ENCODE data around the gene GAK. TPM values are rescaled to one million over a fixed set of nuclear protein-coding genes. Genes with fewer than 3 reads are reported as not detected.

Gene GAK
- polyA plus RNA-seq, 1 donor (not counting 4 experiments of a cell fraction or from before 2014, with no cell fraction given) = 18.4 TPM

DNA sequence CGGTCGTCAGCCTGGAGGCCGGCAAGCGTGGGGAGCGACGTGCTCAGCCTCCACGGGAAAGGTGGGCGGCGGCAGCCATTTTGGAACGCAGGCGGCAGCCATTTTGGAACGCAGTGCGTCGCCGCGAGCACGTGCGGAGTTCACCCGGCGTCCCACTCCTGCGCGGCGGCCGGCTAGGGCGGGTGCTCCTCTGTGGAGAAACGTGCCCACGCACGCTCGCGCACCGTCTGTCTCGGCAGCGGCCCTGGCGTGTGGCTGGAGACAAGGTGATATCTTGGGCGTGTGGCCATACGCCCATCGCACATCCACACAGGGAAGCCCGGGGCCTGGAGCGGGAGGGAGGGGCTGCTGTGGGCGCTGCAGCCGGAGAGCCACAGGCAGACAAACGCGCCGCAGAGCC is 127.3 kb downstream of the GAK start:
- no peaks in the 10 kb centered on the region for H3K4me1 ChIP-seq (ENCODE audit: control insufficient read depth, extremely low read depth, insufficient read depth, low read length)
- H3K27me3 ChIP-seq (ENCODE audit: control insufficient read depth, extremely low read depth, insufficient read depth, low read length) = peaks cover 8% of the 10 kb centered on the region
- no peak overlapping the region for H3K4me2 ChIP-seq (ENCODE audit: control insufficient read depth, extremely low read depth, insufficient read depth, low read depth, low read length)
- no peaks in the 10 kb centered on the region for H4K20me1 ChIP-seq (ENCODE audit: control insufficient read depth, extremely low read depth, insufficient read depth, low read length)
- H3K9ac ChIP-seq (ENCODE audit: control insufficient read depth, extremely low read depth, insufficient read depth, low read length) = no peak overlapping the region
- no peaks in the 10 kb centered on the region for H3K79me2 ChIP-seq (ENCODE audit: control insufficient read depth, insufficient read depth, low read length)
- no peaks in the 10 kb centered on the region for H3K9me3 ChIP-seq (ENCODE audit: control insufficient read depth, low read depth, low read length)
- DNase-seq (ENCODE audit: low read depth, low spot score) (no peak), FAIRE-seq (no peak)
- no peaks in the 10 kb centered on the region for H3K36me3 ChIP-seq (ENCODE audit: control insufficient read depth in 2 of 2, extremely low read depth in 1 of 2, insufficient read depth in 2 of 2, low read length in 2 of 2)
- dilution Hi-C loops (cut with MboI; ENCODE audit: extremely low pct_ligation_motif_present, low sequenced_read_pairs) = no loop called here
- no peak overlapping the region for H3K4me3 ChIP-seq (ENCODE audit: control insufficient read depth in 2 of 3, extremely low read depth in 1 of 3, insufficient read depth in 2 of 3, low read depth in 1 of 3, low read length in 3 of 3)
- H2AFZ ChIP-seq (ENCODE audit: control insufficient read depth, low read length) = no peak overlapping the region
- H3K27ac ChIP-seq (ENCODE audit: control insufficient read depth, insufficient read depth, low read length) = no peak overlapping the region
- TF ChIP-seq CTCF (optimal IDR thresholded peaks at IDR 0.05 in 1 of 3, IDR thresholded peaks at IDR 0.05 in 1 of 3, conservative IDR thresholded peaks at IDR 0.05 in 1 of 3; ENCODE audit: extremely low read depth in 1 of 3, insufficient read depth in 2 of 3, low read length in 3 of 3) = no peak
- TF ChIP-seq EZH2 (IDR thresholded peaks at IDR 0.05; ENCODE audit: low read length) = no peak
- no peaks in the 10 kb centered on the region for H3K9me1 ChIP-seq (ENCODE audit: control insufficient read depth, extremely low read depth, insufficient read depth, low read length)

GRCh38 chr4:803884-804283 is 128.2 kb downstream of the GAK start:
- H3K36me3 ChIP-seq (ENCODE audit: control insufficient read depth in 2 of 2, extremely low read depth in 1 of 2, insufficient read depth in 2 of 2, low read length in 2 of 2) = no peaks in the 10 kb centered on the region
- no peak overlapping the region for H3K4me2 ChIP-seq (ENCODE audit: control insufficient read depth, extremely low read depth, insufficient read depth, low read depth, low read length)
- H3K79me2 ChIP-seq (ENCODE audit: control insufficient read depth, insufficient read depth, low read length) = no peaks in the 10 kb centered on the region
- peaks cover 5% of the 10 kb centered on the region for H3K4me1 ChIP-seq (ENCODE audit: control insufficient read depth, extremely low read depth, insufficient read depth, low read length)
- no peak overlapping the region for H3K4me3 ChIP-seq (ENCODE audit: control insufficient read depth in 2 of 3, extremely low read depth in 1 of 3, insufficient read depth in 2 of 3, low read depth in 1 of 3, low read length in 3 of 3)
- H3K9ac ChIP-seq (ENCODE audit: control insufficient read depth, extremely low read depth, insufficient read depth, low read length) = no peak overlapping the region
- no peak overlapping the region for H3K27ac ChIP-seq (ENCODE audit: control insufficient read depth, insufficient read depth, low read length)
- DNase-seq (ENCODE audit: low read depth, low spot score) (no peak), FAIRE-seq (no peak)
- no peaks in the 10 kb centered on the region for H3K9me3 ChIP-seq (ENCODE audit: control insufficient read depth, low read depth, low read length)
- TF ChIP-seq EZH2 (IDR thresholded peaks at IDR 0.05; ENCODE audit: low read length) (no peak), CTCF (optimal IDR thresholded peaks at IDR 0.05 in 1 of 3, IDR thresholded peaks at IDR 0.05 in 1 of 3, conservative IDR thresholded peaks at IDR 0.05 in 1 of 3; ENCODE audit: extremely low read depth in 1 of 3, insufficient read depth in 2 of 3, low read length in 3 of 3) (no peak)
- no peaks in the 10 kb centered on the region for H3K9me1 ChIP-seq (ENCODE audit: control insufficient read depth, extremely low read depth, insufficient read depth, low read length)
- H3K27me3 ChIP-seq (ENCODE audit: control insufficient read depth, extremely low read depth, insufficient read depth, low read length) = peaks cover 8% of the 10 kb centered on the region
- dilution Hi-C loops (cut with MboI; ENCODE audit: extremely low pct_ligation_motif_present, low sequenced_read_pairs) = no loop called here
- no peaks in the 10 kb centered on the region for H4K20me1 ChIP-seq (ENCODE audit: control insufficient read depth, extremely low read depth, insufficient read depth, low read length)
- no peak overlapping the region for H2AFZ ChIP-seq (ENCODE audit: control insufficient read depth, low read length)

Data from keratinocyte (primary cell).